ENCODE measurements around the gene RNF150. TPM values are rescaled to one million over a fixed set of nuclear protein-coding genes. Genes with fewer than 3 reads are reported as not detected.

RNF150 gene
- total RNA-seq, 1 donor from 2014 or later, result 31.2 TPM

GRCh38 chr4:141045848-141046247, 87.4 kb downstream of the RNF150 start:
- no peaks in the 10 kb centered on the region for H3K9me3 ChIP-seq
- no peak overlapping the region for H3K4me3 ChIP-seq
- no peaks in the 10 kb centered on the region for H3K36me3 ChIP-seq
- no peaks in the 10 kb centered on the region for H3K4me1 ChIP-seq
- no peaks in the 10 kb centered on the region for H3K27me3 ChIP-seq
- intact Hi-C loops (cut with DNase I), result loop anchor here (5.0 kb wide), 1 partner anchor 86 kb away; the partner anchor contains the start of gene RNF150
- TF ChIP-seq CTCF (IDR thresholded peaks at IDR 0.05), result no peak
- DNase-seq (ENCODE audit: low spot score in 2 of 2), result no peak
- H3K27ac ChIP-seq, result no peak overlapping the region

- H3K27me3 ChIP-seq, result no peaks in the 10 kb centered on the region
- H3K4me3 ChIP-seq, result no peak overlapping the region
- no peak overlapping the region for H3K27ac ChIP-seq
- intact Hi-C loops (cut with DNase I), result no loop called here
- no peaks in the 10 kb centered on the region for H3K9me3 ChIP-seq
- H3K36me3 ChIP-seq, result no peaks in the 10 kb centered on the region
- H3K4me1 ChIP-seq, result peaks cover 0 to 2% of the 10 kb centered on the region in 2 donors
- no peak for DNase-seq (ENCODE audit: low spot score in 2 of 2)
- TF ChIP-seq CTCF (IDR thresholded peaks at IDR 0.05), result no peak
These were observed 92.2 kb downstream of the RNF150 start for GRCh38 chr4:141041021-141041476.

GRCh38 chr4:141039156-141039555, 94.1 kb downstream of the RNF150 start:
- intact Hi-C loops (cut with DNase I), result no loop called here
- no peak overlapping the region for H3K4me3 ChIP-seq
- H3K9me3 ChIP-seq, result no peaks in the 10 kb centered on the region
- no peak overlapping the region for H3K27ac ChIP-seq
- no peaks in the 10 kb centered on the region for H3K36me3 ChIP-seq
- H3K4me1 ChIP-seq, result peaks cover 0 to 2% of the 10 kb centered on the region in 2 donors
- DNase-seq (ENCODE audit: low spot score in 2 of 2), result no peak
- no peak for TF ChIP-seq CTCF (IDR thresholded peaks at IDR 0.05)
- no peaks in the 10 kb centered on the region for H3K27me3 ChIP-seq

- peaks cover 0 to under 1% of the 10 kb centered on the region in 2 donors for H3K9me3 ChIP-seq
- TF ChIP-seq CTCF (IDR thresholded peaks at IDR 0.05), result no peak
- no peak overlapping the region for H3K4me3 ChIP-seq
- intact Hi-C loops (cut with DNase I), result no loop called here
- H3K27me3 ChIP-seq, result no peaks in the 10 kb centered on the region
- DNase-seq (ENCODE audit: low spot score in 2 of 2), result no peak
- no peaks in the 10 kb centered on the region for H3K36me3 ChIP-seq
- peaks cover 0 to 2% of the 10 kb centered on the region in 2 donors for H3K4me1 ChIP-seq
- no peak overlapping the region for H3K27ac ChIP-seq
These were observed 94.8 kb downstream of the RNF150 start for GRCh38 chr4:141038428-141038827.

GRCh38 chr4:141037446-141037845, 95.8 kb downstream of the RNF150 start:
- DNase-seq (ENCODE audit: low spot score in 2 of 2), result no peak
- no peak overlapping the region for H3K4me3 ChIP-seq
- no peaks in the 10 kb centered on the region for H3K36me3 ChIP-seq
- peaks cover 0 to 5% of the 10 kb centered on the region in 2 donors for H3K9me3 ChIP-seq
- no peak for TF ChIP-seq CTCF (IDR thresholded peaks at IDR 0.05)
- intact Hi-C loops (cut with DNase I), result no loop called here
- peaks cover 0 to 2% of the 10 kb centered on the region in 2 donors for H3K4me1 ChIP-seq
- H3K27ac ChIP-seq, result no peak overlapping the region
- no peaks in the 10 kb centered on the region for H3K27me3 ChIP-seq

- H3K4me3 ChIP-seq, result no peak overlapping the region
- H3K4me1 ChIP-seq, result peaks cover 0 to 2% of the 10 kb centered on the region in 2 donors
- intact Hi-C loops (cut with DNase I), result no loop called here
- H3K27ac ChIP-seq, result no peak overlapping the region
- H3K9me3 ChIP-seq, result peaks cover 0 to 5% of the 10 kb centered on the region in 2 donors
- no peak for DNase-seq (ENCODE audit: low spot score in 2 of 2)
- no peak for TF ChIP-seq CTCF (IDR thresholded peaks at IDR 0.05)
- H3K27me3 ChIP-seq, result no peaks in the 10 kb centered on the region
- H3K36me3 ChIP-seq, result no peaks in the 10 kb centered on the region
These were observed 96.5 kb downstream of the RNF150 start for GRCh38 chr4:141036786-141037185.

Data from ascending aorta (tissue), 2 donors.